Pons (tissue), 1 donor: Measurements from ENCODE around the gene IL18BP.

ENCODE experiments used
- DNase-seq: peaks from one replicate; pipeline ENCODE4 v3.0.0-alpha.2; 2016; ENCODE audit warnings: low spot score

Gene IL18BP

GRCh38 chr11:72045849-72046248 lies 47.1 kb downstream of the IL18BP start:
- DNase-seq: no peak

- peak; percentile 58 for DNase-seq
Measured at GRCh38 chr11:72048766-72049460, 50.2 kb downstream of the IL18BP start.
